ENCODE data around the gene NAA38.

Gene NAA38

DNA sequence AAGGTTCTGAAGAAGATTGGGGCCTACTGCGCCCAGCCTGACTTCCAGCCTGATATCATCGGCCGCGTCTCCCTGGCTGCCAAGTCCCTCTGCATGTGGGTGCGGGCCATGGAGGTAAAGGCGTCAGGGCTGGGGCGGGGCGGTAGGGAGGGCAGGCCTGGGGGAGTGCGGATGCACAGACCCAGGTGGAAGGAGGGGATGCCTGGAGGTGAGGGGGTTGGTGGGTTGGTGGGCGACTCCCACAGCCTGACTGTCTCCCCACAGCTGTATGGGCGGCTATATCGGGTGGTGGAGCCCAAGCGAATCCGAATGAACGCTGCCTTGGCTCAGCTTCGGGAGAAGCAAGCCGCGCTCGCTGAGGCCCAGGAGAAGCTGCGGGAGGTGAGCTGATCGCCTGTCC is 50.2 kb downstream of the NAA38 start:
- TF ChIP-seq, protein P1, sequence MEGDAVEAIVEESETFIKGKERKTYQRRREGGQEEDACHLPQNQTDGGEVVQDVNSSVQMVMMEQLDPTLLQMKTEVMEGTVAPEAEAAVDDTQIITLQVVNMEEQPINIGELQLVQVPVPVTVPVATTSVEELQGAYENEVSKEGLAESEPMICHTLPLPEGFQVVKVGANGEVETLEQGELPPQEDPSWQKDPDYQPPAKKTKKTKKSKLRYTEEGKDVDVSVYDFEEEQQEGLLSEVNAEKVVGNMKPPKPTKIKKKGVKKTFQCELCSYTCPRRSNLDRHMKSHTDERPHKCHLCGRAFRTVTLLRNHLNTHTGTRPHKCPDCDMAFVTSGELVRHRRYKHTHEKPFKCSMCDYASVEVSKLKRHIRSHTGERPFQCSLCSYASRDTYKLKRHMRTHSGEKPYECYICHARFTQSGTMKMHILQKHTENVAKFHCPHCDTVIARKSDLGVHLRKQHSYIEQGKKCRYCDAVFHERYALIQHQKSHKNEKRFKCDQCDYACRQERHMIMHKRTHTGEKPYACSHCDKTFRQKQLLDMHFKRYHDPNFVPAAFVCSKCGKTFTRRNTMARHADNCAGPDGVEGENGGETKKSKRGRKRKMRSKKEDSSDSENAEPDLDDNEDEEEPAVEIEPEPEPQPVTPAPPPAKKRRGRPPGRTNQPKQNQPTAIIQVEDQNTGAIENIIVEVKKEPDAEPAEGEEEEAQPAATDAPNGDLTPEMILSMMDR (IDR thresholded peaks at IDR 0.05), result no peak
- Histone ChIP-seq H3K27ac (no peak overlapping the region), H3K4me3 (no peak overlapping the region)
- no peak for DNase-seq (ENCODE audit: low spot score)
